ENCODE measurements around the gene FADS6. TPM values are rescaled to one million over a fixed set of nuclear protein-coding genes. Genes with fewer than 3 reads are reported as not detected.

The FADS6 gene
- total RNA-seq, 1 donor from 2014 or later: 0.82 TPM

DNA sequence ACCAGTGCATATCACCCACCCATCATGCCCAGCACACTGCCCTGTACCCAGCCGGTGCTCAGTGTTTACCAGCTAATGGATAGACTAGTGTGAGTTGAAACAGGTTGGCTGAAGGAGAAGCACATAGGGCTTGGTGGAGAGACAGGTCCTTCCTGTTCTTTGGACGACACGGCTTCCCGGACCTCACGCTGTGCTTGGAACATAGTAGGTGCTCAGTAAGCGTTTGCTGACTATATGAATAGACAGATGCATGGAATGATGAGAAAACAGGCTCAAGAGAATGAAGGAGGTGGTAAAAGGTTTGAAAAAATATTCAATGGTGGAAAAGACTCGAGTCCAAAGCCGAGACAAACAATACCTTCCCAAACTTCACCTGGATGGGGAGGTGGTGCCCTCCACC lies 6.8 kb upstream of the FADS6 start:
- H3K36me3 Mint-ChIP-seq: no peaks in the 10 kb centered on the region
- H3K4me3 Mint-ChIP-seq: no peak overlapping the region
- no peak overlapping the region for H3K27ac Mint-ChIP-seq
- TF ChIP-seq, protein P1, sequence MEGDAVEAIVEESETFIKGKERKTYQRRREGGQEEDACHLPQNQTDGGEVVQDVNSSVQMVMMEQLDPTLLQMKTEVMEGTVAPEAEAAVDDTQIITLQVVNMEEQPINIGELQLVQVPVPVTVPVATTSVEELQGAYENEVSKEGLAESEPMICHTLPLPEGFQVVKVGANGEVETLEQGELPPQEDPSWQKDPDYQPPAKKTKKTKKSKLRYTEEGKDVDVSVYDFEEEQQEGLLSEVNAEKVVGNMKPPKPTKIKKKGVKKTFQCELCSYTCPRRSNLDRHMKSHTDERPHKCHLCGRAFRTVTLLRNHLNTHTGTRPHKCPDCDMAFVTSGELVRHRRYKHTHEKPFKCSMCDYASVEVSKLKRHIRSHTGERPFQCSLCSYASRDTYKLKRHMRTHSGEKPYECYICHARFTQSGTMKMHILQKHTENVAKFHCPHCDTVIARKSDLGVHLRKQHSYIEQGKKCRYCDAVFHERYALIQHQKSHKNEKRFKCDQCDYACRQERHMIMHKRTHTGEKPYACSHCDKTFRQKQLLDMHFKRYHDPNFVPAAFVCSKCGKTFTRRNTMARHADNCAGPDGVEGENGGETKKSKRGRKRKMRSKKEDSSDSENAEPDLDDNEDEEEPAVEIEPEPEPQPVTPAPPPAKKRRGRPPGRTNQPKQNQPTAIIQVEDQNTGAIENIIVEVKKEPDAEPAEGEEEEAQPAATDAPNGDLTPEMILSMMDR (conservative IDR thresholded peaks at IDR 0.05): no peak
- H3K27me3 Mint-ChIP-seq: peaks cover 59% of the 10 kb centered on the region
- no peaks in the 10 kb centered on the region for H3K9me3 Mint-ChIP-seq
- no peak for DNase-seq (ENCODE audit: extremely low spot score, unreplicated experiment)
- H3K4me1 Mint-ChIP-seq (ENCODE audit: unreplicated experiment): no peaks in the 10 kb centered on the region

DNA sequence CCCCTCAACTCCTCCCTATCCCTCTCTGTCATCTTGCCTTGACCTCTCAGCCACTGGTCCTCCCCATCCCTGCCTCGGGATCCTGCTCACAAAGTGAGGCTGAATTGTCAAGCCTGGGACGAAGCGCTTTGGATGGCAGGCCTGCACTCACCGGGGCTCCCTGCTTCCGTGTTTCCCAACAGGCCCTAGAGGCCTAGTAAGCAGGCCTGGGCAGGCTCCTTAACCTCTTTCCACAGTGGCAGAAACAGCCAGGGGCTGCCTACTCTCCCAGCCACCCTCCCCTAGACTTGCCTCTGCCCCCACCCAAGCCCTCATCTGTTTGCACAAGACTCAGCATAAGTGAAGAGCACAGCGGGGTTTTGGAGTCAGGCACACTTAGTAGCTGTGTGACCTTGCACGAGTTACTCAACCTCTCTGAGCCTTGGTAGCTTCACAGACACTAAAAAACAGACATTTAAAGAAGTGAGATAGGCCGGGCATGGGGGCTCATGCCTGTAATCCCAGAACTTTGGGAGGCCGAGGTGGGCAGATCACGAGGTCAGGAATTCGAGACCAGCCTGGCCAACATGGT lies 5.0 kb upstream of the FADS6 start:
- Mint-ChIP-seq H3K36me3 (no peaks in the 10 kb centered on the region), H3K4me1 (ENCODE audit: unreplicated experiment) (peaks cover 3% of the 10 kb centered on the region), H3K27me3 (peaks cover 66% of the 10 kb centered on the region), H3K9me3 (no peaks in the 10 kb centered on the region), H3K4me3 (no peak overlapping the region), H3K27ac (no peak overlapping the region)
- TF ChIP-seq, protein P1 (conservative IDR thresholded peaks at IDR 0.05): no peak
- no peak for DNase-seq (ENCODE audit: extremely low spot score, unreplicated experiment)

DNA sequence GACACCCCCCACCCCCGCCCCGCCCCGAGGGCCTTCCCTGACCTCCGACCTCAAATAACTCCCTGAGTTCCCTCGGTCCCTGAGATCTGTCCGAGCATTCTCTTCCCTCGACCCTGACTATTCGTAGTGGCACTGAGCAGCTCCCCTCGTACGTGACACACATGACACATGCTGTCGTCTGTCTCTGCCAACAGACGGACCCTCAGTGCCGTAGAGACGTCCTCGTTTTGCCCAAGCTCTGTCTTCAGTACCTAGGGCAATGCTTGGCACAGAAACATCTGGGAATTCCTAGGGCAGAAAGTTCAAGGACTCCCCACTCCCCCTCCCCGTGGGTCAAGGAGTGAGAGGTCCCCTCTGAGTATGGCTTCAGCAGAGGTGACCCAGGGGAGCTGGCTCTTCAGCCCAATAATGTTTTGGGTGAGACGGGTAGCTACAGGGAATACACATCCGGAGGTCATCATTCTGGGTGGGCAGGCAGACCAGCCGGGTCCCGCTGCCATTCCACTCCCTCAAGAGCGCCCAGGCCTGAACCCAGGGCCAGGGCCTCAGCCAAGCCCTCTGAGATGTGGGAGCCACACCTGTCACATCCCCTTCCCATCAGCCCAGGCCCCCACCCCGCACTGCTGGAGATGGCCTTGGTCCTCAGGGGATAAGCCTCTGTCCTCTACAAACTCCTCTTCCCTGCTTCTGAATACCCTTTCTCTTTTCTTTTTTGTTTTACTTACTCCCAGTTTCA lies 671 bp upstream of the FADS6 start:
- Mint-ChIP-seq H3K9me3 (no peaks in the 10 kb centered on the region), H3K27me3 (peaks cover 75% of the 10 kb centered on the region), H3K4me3 (peak overlapping the region; percentile 87), H3K27ac (no peak overlapping the region), H3K36me3 (no peaks in the 10 kb centered on the region), H3K4me1 (ENCODE audit: unreplicated experiment) (peaks cover 3% of the 10 kb centered on the region)
- TF ChIP-seq, protein P1 (conservative IDR thresholded peaks at IDR 0.05): no peak
- no peak for DNase-seq (ENCODE audit: extremely low spot score, unreplicated experiment)

DNA sequence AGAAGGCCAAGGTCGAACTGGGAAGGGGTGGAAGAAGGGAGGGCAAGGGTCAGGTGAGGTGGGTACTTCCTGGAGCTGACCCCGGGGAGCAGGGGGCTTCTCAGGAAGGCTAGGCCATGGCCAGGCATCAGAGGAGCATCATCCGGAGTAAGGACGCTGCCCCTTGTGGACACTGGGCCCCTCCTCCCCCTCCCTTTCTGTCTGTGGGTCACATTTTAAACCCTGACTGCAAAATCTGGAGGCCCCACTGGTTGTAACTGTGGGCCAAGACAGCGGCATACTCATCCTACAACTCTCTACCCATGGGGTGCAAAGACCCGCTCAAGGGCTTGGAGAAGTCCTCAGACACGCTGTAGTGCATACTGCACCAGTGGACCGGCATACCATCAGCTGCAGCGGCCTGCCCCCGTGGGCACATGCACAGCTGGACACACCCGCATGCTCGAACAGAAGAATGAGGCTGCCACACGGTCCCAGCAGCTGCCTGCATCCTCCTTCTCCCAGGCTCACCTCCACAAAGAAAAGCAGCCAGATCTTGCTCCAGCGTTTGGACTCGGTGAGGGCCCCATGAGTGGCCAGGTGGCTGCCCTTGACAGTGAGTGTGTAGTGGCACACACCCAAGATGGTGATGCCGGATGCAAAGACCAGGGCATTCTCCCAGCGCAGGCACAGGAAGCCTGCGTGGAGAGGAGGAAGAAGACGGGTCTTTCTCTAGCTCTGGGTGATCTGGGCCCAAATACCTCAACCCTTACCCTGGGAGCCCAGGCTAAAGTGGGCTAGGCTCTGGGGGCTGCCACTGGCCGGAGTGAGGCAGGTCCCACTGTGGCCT lies 1.2 kb downstream of the FADS6 start:
- Mint-ChIP-seq H3K4me1 (ENCODE audit: unreplicated experiment) (peaks cover 3% of the 10 kb centered on the region), H3K36me3 (no peaks in the 10 kb centered on the region), H3K9me3 (no peaks in the 10 kb centered on the region), H3K4me3 (peak overlapping the region; percentile 48), H3K27me3 (peaks cover 74% of the 10 kb centered on the region), H3K27ac (no peak overlapping the region)
- no peak for DNase-seq (ENCODE audit: extremely low spot score, unreplicated experiment)
- TF ChIP-seq, protein P1 (conservative IDR thresholded peaks at IDR 0.05): no peak

DNA sequence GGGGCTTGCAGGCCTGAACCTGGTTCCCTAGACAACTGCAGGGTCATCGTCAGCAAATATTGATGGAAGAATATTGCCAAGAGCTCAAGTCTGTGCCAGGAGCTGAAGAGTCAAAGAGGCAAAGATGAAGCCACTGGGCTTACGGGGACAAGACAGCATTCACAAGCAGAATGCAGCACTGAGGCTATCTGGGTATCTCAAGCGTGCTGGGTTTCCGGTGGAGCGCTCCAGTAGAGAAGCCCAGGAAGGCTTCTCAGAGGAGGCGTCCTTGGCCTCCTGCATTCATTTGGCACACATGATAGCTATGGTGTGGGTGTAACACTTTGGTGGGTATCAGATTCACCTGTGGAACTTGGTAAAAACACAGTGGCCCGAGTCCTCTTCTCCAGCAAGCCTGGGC lies 2.9 kb downstream of the FADS6 start:
- TF ChIP-seq, protein P1 (conservative IDR thresholded peaks at IDR 0.05): no peak
- Mint-ChIP-seq H3K4me1 (ENCODE audit: unreplicated experiment) (peaks cover 3% of the 10 kb centered on the region), H3K9me3 (no peaks in the 10 kb centered on the region), H3K27me3 (peaks cover 63% of the 10 kb centered on the region), H3K36me3 (no peaks in the 10 kb centered on the region), H3K4me3 (no peak overlapping the region), H3K27ac (no peak overlapping the region)
- no peak for DNase-seq (ENCODE audit: extremely low spot score, unreplicated experiment)
